AG08395 (cell line): ENCODE results near the gene CHST12.
"Not testable (repeated sequence)": the region's sequence is repeated elsewhere in the genome, so short reads cannot be mapped to it uniquely, and the experiment has no call there.

ENCODE experiments used
- DNase-seq: peaks from one replicate; pipeline ENCODE4 v3.0.0; 2012; ENCODE audit warnings: mixed read lengths, low spot score

Gene CHST12

GRCh38 chr7:2437136-2437535 is 33.7 kb downstream of the CHST12 start:
- DNase-seq, result no peak

DNA sequence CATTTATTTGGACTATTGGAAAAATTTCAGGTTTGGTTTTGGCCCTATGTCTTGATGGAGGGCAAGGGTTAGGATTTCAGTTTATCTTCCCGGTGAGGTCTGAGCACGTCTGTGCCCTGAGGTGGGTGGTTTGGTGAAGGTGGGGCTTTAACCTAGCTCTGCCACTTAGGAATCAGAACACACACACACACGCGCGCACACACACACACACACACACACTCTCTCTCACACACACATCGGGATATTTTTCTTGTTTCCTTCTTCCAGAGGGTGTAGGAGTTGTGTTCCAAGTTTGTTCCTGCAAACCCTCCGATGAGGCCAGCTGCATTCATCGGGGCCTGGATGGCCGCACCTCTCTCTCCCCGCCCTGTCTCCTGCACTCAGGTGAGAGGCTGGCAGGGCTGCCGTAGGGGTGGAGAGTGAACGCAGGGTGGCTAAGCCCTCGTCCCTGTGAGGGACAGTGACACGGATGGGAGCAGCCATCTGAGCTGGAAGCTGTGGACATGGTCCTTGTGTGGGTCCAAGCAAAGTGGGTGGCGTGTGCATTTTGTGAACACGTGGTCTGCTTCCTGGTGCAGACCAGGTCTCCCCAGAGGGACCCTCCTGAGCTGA is 34.2 kb downstream of the CHST12 start:
- no peak for DNase-seq

- no peak for DNase-seq
Observed at GRCh38 chr7:2438186-2438585, 34.8 kb downstream of the CHST12 start.

GRCh38 chr7:2438775-2439174 is 35.4 kb downstream of the CHST12 start:
- DNase-seq, result no peak

DNA sequence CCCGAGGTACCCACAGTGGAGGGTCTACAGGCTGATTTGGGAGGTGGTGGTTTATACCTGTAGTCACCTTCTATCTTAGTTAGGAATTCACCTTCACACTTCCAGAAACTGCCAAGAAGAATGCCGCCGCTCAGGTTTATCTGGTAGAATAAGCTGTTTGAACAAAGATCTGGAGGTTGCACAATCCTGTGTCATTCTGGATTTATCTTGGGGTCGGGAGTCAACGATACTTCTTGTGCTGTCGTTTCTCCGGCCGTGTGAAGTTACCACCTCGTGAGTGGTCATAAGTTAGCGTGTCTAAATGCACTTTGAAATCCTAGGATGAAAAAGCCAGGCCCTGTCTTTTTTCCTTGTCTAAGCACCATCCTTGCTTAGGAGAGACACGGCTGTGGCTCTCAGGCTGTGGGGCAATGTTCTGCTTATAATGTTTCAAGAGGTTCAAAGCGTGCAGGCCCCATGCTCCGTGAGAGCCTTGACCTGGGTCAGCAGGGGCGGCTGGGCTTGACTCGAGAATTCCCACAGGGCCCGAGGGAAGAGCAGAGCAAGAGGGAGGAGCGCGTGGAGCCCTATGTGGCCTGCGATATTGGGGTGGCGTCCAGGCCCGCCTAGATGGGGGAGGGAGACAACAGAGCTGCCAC is 37.3 kb downstream of the CHST12 start:
- DNase-seq, result no peak

DNA sequence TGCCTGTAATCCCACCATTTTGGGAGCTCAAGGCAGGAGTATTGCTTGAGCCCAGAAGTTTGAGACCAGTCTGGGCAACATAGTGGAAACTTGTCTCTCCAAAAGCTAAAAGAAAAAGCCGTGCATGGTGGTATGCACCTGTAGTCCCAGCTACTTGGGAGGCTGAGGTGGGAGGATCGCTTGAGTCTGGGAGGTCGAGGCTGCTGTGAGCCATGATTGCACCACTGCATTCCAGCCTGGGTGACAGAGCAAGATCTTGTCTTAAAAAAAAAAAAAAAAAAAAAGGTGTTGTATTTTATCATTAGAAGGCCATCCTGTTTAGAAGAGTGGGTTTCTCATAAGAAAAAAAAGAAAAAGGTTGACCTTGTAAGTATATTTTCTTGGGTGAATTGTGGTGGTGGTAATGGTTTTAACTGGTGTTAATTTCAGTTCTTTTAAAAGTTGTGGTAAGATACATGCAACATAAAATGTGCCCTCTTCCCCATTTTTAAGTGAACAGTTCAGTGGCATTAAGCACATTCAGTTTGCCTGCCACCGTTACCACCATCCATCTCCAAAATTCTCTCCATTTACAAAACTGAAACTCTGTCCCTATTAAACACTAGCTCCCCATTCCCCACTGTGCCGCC is 38.1 kb downstream of the CHST12 start:
- DNase-seq, result no peak

- DNase-seq, result no peak
Observed at GRCh38 chr7:2443491-2443890, 40.1 kb downstream of the CHST12 start.

GRCh38 chr7:2444476-2444875 is 41.1 kb downstream of the CHST12 start:
- peak; percentile 94 for DNase-seq

- DNase-seq, result peak; percentile 61
Observed at GRCh38 chr7:2445047-2445446, 41.6 kb downstream of the CHST12 start.

DNA sequence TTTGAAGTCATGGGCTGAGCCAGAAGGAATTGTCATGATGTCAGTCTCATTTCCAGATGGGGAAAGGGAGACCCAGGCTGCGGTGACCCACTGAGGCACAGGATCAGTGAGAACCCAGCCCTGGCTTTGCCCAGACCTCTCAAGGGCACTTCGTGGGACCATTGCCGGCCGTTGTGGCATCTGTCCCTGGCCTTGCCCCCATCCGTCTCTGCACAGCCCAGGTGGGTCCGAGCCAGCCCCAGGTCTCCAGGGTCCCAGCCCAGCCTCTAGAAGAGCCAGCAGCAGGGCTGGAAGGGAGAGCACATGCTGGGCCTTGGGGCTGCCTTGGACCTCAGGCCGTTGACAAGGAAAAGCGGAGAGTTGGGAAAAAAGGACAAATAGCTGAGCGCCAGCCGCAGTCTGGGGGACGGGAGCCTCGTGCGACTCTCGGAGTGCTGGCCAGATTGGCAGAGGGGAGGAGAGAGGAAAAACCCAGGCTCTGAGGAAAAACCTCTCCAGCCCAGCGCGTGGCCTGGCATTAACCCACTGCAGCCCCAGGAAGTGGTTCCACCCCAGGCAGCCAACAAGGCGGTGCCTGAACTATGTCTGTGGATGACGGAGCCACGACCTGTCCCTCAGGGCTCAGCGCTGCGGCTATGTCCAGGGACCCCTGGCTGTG is 42.6 kb downstream of the CHST12 start:
- peak; percentile 65 for DNase-seq

GRCh38 chr7:2446676-2447075 is 43.3 kb downstream of the CHST12 start:
- DNase-seq, result no peak

- DNase-seq, result no peak
Observed at GRCh38 chr7:2450198-2451107, 47.0 kb downstream of the CHST12 start.

GRCh38 chr7:2451171-2452073 is 48.0 kb downstream of the CHST12 start:
- DNase-seq, result peak; percentile 87

- DNase-seq, result no peak
Observed at GRCh38 chr7:2452074-2452507, 48.7 kb downstream of the CHST12 start.

DNA sequence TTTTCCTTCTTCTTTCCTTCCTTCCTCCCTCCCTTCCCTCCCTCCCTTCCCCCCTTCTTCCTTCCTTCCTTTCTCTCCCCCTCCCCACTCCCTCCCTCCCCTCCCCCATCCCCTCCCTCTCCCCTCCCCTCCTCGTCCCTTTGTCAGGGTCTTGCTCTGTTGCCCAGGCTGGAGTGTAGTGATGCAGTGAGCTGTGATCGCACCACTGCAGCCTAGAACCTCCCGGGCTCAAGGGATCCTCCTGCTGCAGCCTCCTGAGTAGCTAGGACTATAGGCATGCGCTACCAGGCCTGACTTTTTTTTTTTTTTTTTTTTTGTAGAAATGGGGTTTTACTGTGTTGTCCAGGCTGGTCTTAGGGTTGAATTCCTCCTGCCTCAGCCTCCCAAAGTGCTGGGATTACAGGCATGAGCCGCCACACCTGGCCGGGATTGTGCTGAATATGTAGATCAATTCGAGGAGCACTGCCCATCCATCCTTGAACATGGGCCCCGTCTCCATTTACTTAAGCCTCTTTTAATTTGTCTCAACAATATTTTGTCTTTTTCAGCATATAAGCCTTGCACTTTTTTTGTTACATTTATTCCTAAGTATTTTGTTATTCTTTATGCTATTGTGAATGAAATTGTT is 49.3 kb downstream of the CHST12 start:
- DNase-seq, result no peak

GRCh38 chr7:2453849-2454248 is 50.4 kb downstream of the CHST12 start:
- not testable (repeated sequence) for DNase-seq

GRCh38 chr7:2459674-2460073 is 56.3 kb downstream of the CHST12 start:
- DNase-seq, result no peak

DNA sequence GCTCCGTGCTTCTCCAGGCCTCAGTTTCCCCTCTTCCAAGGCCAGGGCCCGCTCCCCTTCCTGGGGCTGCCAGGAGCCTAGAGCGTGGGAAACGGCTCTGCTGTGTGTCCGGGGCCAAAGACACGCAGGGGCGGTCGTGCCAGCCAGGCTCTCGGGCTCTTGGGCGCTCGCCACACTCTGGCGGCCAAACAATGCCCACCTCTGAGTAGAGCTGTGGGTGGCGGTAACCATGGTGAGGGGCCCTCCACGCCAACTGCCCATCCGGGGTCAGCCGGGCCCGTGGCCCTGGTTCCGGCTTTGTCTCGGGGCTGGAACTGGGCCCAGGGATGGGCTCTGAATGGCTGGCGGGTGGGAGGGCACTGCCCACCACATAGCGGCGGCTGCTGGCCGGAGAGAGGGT is 56.8 kb downstream of the CHST12 start:
- no peak for DNase-seq

DNA sequence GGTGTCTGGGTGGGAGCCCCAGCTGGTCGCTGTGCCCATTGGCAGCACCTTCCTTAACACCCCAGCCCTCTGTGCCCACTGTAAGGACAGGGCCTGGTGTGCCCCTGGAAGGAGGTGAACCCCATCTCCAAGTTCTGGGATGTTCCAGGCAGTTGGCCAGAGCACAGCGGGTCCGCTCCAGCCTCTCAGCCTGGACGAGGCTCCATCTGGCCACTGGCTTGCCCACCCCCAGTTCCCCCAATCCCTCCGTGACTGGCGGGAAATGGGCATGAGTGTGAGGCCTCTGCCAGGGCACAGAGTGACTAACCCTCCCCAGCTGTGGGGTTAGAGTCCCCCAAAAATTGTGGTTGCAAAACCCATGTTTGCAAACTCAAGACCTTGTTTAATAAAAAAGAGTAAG is 57.2 kb downstream of the CHST12 start:
- DNase-seq, result no peak

DNA sequence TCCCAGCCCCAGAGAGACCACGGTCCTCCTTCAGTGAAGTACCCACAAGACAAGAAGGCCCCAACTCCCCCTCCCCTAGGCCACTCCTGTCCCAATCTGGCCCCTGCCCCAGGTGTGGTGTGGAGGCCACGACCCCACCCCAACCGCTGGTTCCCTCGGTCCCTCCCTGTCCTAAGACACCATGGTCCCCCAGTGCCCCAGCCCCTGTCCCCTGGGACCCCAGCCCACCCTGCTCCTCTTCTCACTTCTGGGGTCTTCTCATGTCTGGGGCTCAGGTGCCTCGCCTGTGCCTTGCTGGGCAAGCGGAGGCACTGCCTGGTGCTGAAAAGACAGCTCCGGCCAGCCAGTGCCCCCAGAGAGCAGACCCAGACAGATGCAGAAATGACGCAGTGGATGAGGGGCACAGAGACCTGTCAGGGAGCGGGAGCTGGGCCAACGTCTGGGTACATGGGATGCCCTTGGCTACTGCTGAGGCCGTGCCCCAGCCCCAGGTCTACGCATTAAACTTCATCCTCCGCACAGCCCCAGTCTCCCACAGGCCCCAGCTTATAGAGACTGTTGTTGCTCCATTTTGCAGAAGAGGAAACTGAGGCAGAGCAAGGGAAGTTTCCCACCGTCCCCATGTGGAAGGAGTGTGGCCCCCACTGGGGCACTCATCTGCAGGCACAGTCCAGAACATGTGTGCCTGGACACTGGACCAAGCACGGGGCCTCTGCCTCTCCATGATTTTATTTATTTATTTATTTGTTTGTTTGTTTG is 58.0 kb downstream of the CHST12 start:
- DNase-seq, result no peak
